ACHN (cell line): ENCODE data around the gene PRR12.
"Not testable (repeated sequence)": the region's sequence is repeated elsewhere in the genome, so short reads cannot be mapped to it uniquely, and the experiment has no call there.

Experiments used
- DNase-seq: peaks from one replicate; pipeline ENCODE4 v3.0.0-alpha.2; 2015
- in situ Hi-C: cut with HindIII; loops from 2 replicates; pipeline ENCODE4 v1.10.0; 2017; ENCODE audit warnings: low sequenced_read_pairs, low pct_ligation_motif_present, low pct_unique_long_range_greater_than_20kb

PRR12 gene

GRCh38 chr19:49633273-49633672, 42.3 kb downstream of the PRR12 start:
- in situ Hi-C loops, DNase-seq: not testable (repeated sequence)

GRCh38 chr19:49635530-49636232, 44.7 kb downstream of the PRR12 start:
- DNase-seq, result peak; percentile 8
- in situ Hi-C loops, result no loop called here

GRCh38 chr19:49636233-49636932, 45.4 kb downstream of the PRR12 start:
- in situ Hi-C loops, result no loop called here
- no peak for DNase-seq

GRCh38 chr19:49637821-49638738, 47.1 kb downstream of the PRR12 start:
- in situ Hi-C loops, result no loop called here
- DNase-seq, result peak; percentile 77

- peak; percentile 20 for DNase-seq
- in situ Hi-C loops, result no loop called here
Observed at GRCh38 chr19:49639401-49640112, 48.6 kb downstream of the PRR12 start.

- in situ Hi-C loops, result no loop called here
- peak; percentile 99 for DNase-seq
Observed at GRCh38 chr19:49640113-49640898, 49.3 kb downstream of the PRR12 start, which contains the start of gene RRAS. TSS of gene RRAS (minus strand) at chr19:49640143. CDS start at chr19:49640098, 45 bp downstream.

- in situ Hi-C loops, result no loop called here
Observed at GRCh38 chr19:49641688-49642491, 50.9 kb downstream of the PRR12 start, which contains the start of gene SCAF1. TSS of gene SCAF1 (plus strand) at chr19:49642209. CDS start at chr19:49645027, 2,818 bp downstream.

GRCh38 chr19:49642492-49643035, 51.6 kb downstream of the PRR12 start:
- DNase-seq, result no peak
- in situ Hi-C loops, result no loop called here

More at GRCh38 chr19:49641688-49642491, 50.9 kb downstream of the PRR12 start, which contains the start of gene SCAF1:
- DNase-seq, result peak; percentile 97

- DNase-seq, result no peak
- in situ Hi-C loops, result no loop called here
Observed at GRCh38 chr19:49643466-49643865, 52.5 kb downstream of the PRR12 start.

GRCh38 chr19:49645592-49645991, 54.6 kb downstream of the PRR12 start:
- no peak for DNase-seq
- in situ Hi-C loops, result no loop called here

- in situ Hi-C loops, result no loop called here
- DNase-seq, result no peak
Observed at GRCh38 chr19:49645995-49646394, 55.0 kb downstream of the PRR12 start.

GRCh38 chr19:49646586-49646985, 55.6 kb downstream of the PRR12 start:
- no peak for DNase-seq
- in situ Hi-C loops, result no loop called here

- in situ Hi-C loops, result no loop called here
Observed at GRCh38 chr19:49651029-49651819, 60.2 kb downstream of the PRR12 start.

GRCh38 chr19:49651820-49652550, 61.0 kb downstream of the PRR12 start:
- in situ Hi-C loops, result no loop called here
- no peak for DNase-seq

More at GRCh38 chr19:49651029-49651819, 60.2 kb downstream of the PRR12 start:
- no peak for DNase-seq
